Activated T-cell treated with anti-CD3 and anti-CD28 coated beads, Interleukin-2, amount 50 U/mL, for 24 hours (primary cell): Measurements from ENCODE around the gene MAPK10.

ENCODE experiments used
- DNase-seq: peaks from one replicate; pipeline ENCODE4 v3.0.0-alpha.2; 2020
- H3K27ac Mint-ChIP-seq: 2 replicates; pipeline ENCODE4 v1.8.0; 2020; ENCODE audit warnings: mild to moderate bottlenecking, mixed read lengths
- H3K27me3 Mint-ChIP-seq: 2 replicates; pipeline ENCODE4 v1.8.0; 2020; ENCODE audit warnings: mixed read lengths
- H3K36me3 Mint-ChIP-seq: 2 replicates; pipeline ENCODE4 v1.8.0; 2020; ENCODE audit warnings: low read depth, mixed read lengths
- H3K4me1 Mint-ChIP-seq: 2 replicates; pipeline ENCODE4 v1.8.0; 2020; ENCODE audit warnings: low read depth, mixed read lengths
- H3K4me3 Mint-ChIP-seq: 2 replicates; pipeline ENCODE4 v1.8.0; 2020; ENCODE audit warnings: mild to moderate bottlenecking, moderate library complexity, mixed read lengths
- H3K9me3 Mint-ChIP-seq: 2 replicates; pipeline ENCODE4 v1.8.0; 2020; ENCODE audit warnings: mixed read lengths

Gene MAPK10

GRCh38 chr4:86019906-86020305, 339.9 kb downstream of the MAPK10 start:
- Mint-ChIP-seq H3K27me3 (no peaks in the 10 kb centered on the region), H3K36me3 (no peaks in the 10 kb centered on the region), H3K4me1 (no peaks in the 10 kb centered on the region), H3K27ac (no peak overlapping the region), H3K9me3 (no peaks in the 10 kb centered on the region), H3K4me3 (no peak overlapping the region)
- no peak for DNase-seq

GRCh38 chr4:86019362-86019761, 340.5 kb downstream of the MAPK10 start:
- H3K9me3 Mint-ChIP-seq = no peaks in the 10 kb centered on the region
- no peaks in the 10 kb centered on the region for H3K27me3 Mint-ChIP-seq
- no peaks in the 10 kb centered on the region for H3K4me1 Mint-ChIP-seq
- no peak overlapping the region for H3K4me3 Mint-ChIP-seq
- no peak overlapping the region for H3K27ac Mint-ChIP-seq
- no peaks in the 10 kb centered on the region for H3K36me3 Mint-ChIP-seq
- no peak for DNase-seq

GRCh38 chr4:86015412-86016350, 344.2 kb downstream of the MAPK10 start:
- no peak overlapping the region for H3K27ac Mint-ChIP-seq
- H3K36me3 Mint-ChIP-seq = no peaks in the 10 kb centered on the region
- DNase-seq = no peak
- H3K27me3 Mint-ChIP-seq = no peaks in the 10 kb centered on the region
- no peaks in the 10 kb centered on the region for H3K4me1 Mint-ChIP-seq
- H3K9me3 Mint-ChIP-seq = no peaks in the 10 kb centered on the region
- no peak overlapping the region for H3K4me3 Mint-ChIP-seq

GRCh38 chr4:86014599-86014998, 345.3 kb downstream of the MAPK10 start:
- no peaks in the 10 kb centered on the region for H3K36me3 Mint-ChIP-seq
- no peaks in the 10 kb centered on the region for H3K27me3 Mint-ChIP-seq
- no peaks in the 10 kb centered on the region for H3K9me3 Mint-ChIP-seq
- H3K27ac Mint-ChIP-seq = no peak overlapping the region
- H3K4me1 Mint-ChIP-seq = no peaks in the 10 kb centered on the region
- DNase-seq = no peak
- H3K4me3 Mint-ChIP-seq = no peak overlapping the region

- Mint-ChIP-seq H3K4me3 (no peak overlapping the region), H3K27me3 (no peaks in the 10 kb centered on the region), H3K4me1 (no peaks in the 10 kb centered on the region), H3K27ac (no peak overlapping the region), H3K9me3 (no peaks in the 10 kb centered on the region), H3K36me3 (no peaks in the 10 kb centered on the region)
- no peak for DNase-seq
These were observed 346.2 kb downstream of the MAPK10 start for GRCh38 chr4:86013621-86014020.

- Mint-ChIP-seq H3K4me1 (no peaks in the 10 kb centered on the region), H3K9me3 (no peaks in the 10 kb centered on the region), H3K4me3 (no peak overlapping the region), H3K36me3 (no peaks in the 10 kb centered on the region), H3K27ac (no peak overlapping the region), H3K27me3 (no peaks in the 10 kb centered on the region)
- DNase-seq = no peak
These were observed 348.7 kb downstream of the MAPK10 start for GRCh38 chr4:86011117-86011516.

- H3K27ac Mint-ChIP-seq = no peak overlapping the region
- H3K36me3 Mint-ChIP-seq = no peaks in the 10 kb centered on the region
- DNase-seq = no peak
- H3K9me3 Mint-ChIP-seq = no peaks in the 10 kb centered on the region
- H3K4me3 Mint-ChIP-seq = no peak overlapping the region
- H3K4me1 Mint-ChIP-seq = no peaks in the 10 kb centered on the region
- no peaks in the 10 kb centered on the region for H3K27me3 Mint-ChIP-seq
These were observed 352.8 kb downstream of the MAPK10 start for GRCh38 chr4:86007042-86007441.

- Mint-ChIP-seq H3K27me3 (no peaks in the 10 kb centered on the region), H3K9me3 (no peaks in the 10 kb centered on the region), H3K4me1 (no peaks in the 10 kb centered on the region), H3K27ac (no peak overlapping the region), H3K36me3 (no peaks in the 10 kb centered on the region), H3K4me3 (no peak overlapping the region)
- DNase-seq = no peak
These were observed 353.8 kb downstream of the MAPK10 start for GRCh38 chr4:86006057-86006456.

GRCh38 chr4:86004030-86004429, 355.8 kb downstream of the MAPK10 start:
- H3K9me3 Mint-ChIP-seq = no peaks in the 10 kb centered on the region

GRCh38 chr4:86001591-86001990, 358.3 kb downstream of the MAPK10 start:
- no peak overlapping the region for H3K27ac Mint-ChIP-seq
- H3K4me3 Mint-ChIP-seq = no peak overlapping the region
- no peak for DNase-seq
- no peaks in the 10 kb centered on the region for H3K9me3 Mint-ChIP-seq
- no peaks in the 10 kb centered on the region for H3K27me3 Mint-ChIP-seq
- H3K4me1 Mint-ChIP-seq = no peaks in the 10 kb centered on the region
- no peaks in the 10 kb centered on the region for H3K36me3 Mint-ChIP-seq

More at GRCh38 chr4:86004030-86004429, 355.8 kb downstream of the MAPK10 start:
- Mint-ChIP-seq H3K27ac (no peak overlapping the region), H3K27me3 (no peaks in the 10 kb centered on the region), H3K4me1 (no peaks in the 10 kb centered on the region), H3K36me3 (no peaks in the 10 kb centered on the region), H3K4me3 (no peak overlapping the region)
- DNase-seq = no peak

- no peaks in the 10 kb centered on the region for H3K36me3 Mint-ChIP-seq
- DNase-seq = no peak
- no peaks in the 10 kb centered on the region for H3K4me1 Mint-ChIP-seq
- H3K27me3 Mint-ChIP-seq = no peaks in the 10 kb centered on the region
- no peak overlapping the region for H3K4me3 Mint-ChIP-seq
- H3K27ac Mint-ChIP-seq = no peak overlapping the region
- no peaks in the 10 kb centered on the region for H3K9me3 Mint-ChIP-seq
These were observed 364.5 kb downstream of the MAPK10 start for GRCh38 chr4:85995361-85995760.

- Mint-ChIP-seq H3K9me3 (no peaks in the 10 kb centered on the region), H3K27me3 (no peaks in the 10 kb centered on the region), H3K4me1 (no peaks in the 10 kb centered on the region), H3K4me3 (no peak overlapping the region), H3K36me3 (no peaks in the 10 kb centered on the region), H3K27ac (no peak overlapping the region)
- no peak for DNase-seq
These were observed 365.3 kb downstream of the MAPK10 start for GRCh38 chr4:85994576-85994975.

GRCh38 chr4:85993641-85994040, 366.2 kb downstream of the MAPK10 start:
- DNase-seq = no peak
- no peaks in the 10 kb centered on the region for H3K9me3 Mint-ChIP-seq
- no peak overlapping the region for H3K4me3 Mint-ChIP-seq
- H3K27me3 Mint-ChIP-seq = no peaks in the 10 kb centered on the region
- H3K4me1 Mint-ChIP-seq = no peaks in the 10 kb centered on the region
- H3K27ac Mint-ChIP-seq = no peak overlapping the region
- H3K36me3 Mint-ChIP-seq = no peaks in the 10 kb centered on the region

- no peak for DNase-seq
- no peaks in the 10 kb centered on the region for H3K36me3 Mint-ChIP-seq
- no peak overlapping the region for H3K4me3 Mint-ChIP-seq
- no peak overlapping the region for H3K27ac Mint-ChIP-seq
- no peaks in the 10 kb centered on the region for H3K27me3 Mint-ChIP-seq
- no peaks in the 10 kb centered on the region for H3K9me3 Mint-ChIP-seq
- no peaks in the 10 kb centered on the region for H3K4me1 Mint-ChIP-seq
These were observed 373.6 kb downstream of the MAPK10 start for GRCh38 chr4:85986266-85986665.

GRCh38 chr4:85979276-85979675, 380.6 kb downstream of the MAPK10 start:
- Mint-ChIP-seq H3K36me3 (no peaks in the 10 kb centered on the region), H3K4me3 (no peak overlapping the region), H3K4me1 (no peaks in the 10 kb centered on the region), H3K27ac (no peak overlapping the region), H3K27me3 (no peaks in the 10 kb centered on the region), H3K9me3 (no peaks in the 10 kb centered on the region)
- no peak for DNase-seq
